Astrocyte (in vitro differentiated cells and primary cell): Measurements from ENCODE around the gene VARS2.

Experiments
- CTCF ChIP-seq: IDR thresholded peaks from 2 replicates; pipeline ENCODE4 v1.5.1; 2011; ENCODE audit warnings: low read depth, mild to moderate bottlenecking, inconsistent platforms, low read length, moderate library complexity; ENCODE audit not compliant: insufficient read depth
- EZH2 ChIP-seq: IDR thresholded peaks from 2 replicates; pipeline ENCODE4 v1.6.1; 2012; ENCODE audit warnings: mild to moderate bottlenecking, low read length, inconsistent platforms; ENCODE audit not compliant: insufficient read depth

GRCh38 chr6:30938730-30939129 is 24.7 kb downstream of the VARS2 start:
- TF ChIP-seq CTCF (no peak), EZH2 (no peak)
